Measurements from ENCODE around the gene DNAH12. TPM values are rescaled to one million over a fixed set of nuclear protein-coding genes. Genes with fewer than 3 reads are reported as not detected.

DNAH12 gene
- polyA plus RNA-seq, 1 donor from 2014 or later, result 1.8 TPM

DNA sequence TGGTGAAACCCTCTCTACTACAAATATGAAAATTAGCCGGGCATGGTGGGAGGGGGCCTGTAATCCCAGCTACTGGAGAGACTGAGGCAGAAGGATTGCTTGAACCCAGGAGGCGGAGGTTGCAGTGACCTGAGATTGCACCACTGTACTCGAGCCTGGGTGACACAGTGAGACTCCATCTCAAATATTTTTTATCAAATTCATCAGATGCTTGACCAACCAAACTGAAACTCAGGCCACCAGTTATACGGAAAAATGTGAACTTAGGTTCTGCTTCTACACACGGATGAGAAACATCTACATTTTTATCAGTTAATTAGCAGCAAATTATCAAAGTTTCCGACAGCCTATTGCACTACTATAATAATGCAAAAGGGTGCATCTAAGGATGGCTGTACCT, 48.2 kb upstream of the DNAH12 start:
- TF ChIP-seq EZH2 (IDR thresholded peaks at IDR 0.05; ENCODE audit: borderline replicate concordance, insufficient read depth, low read length, poor library complexity, severe bottlenecking) (no peak), SMC3 (conservative IDR thresholded peaks at IDR 0.05; ENCODE audit: poor library complexity) (no peak)
- Histone ChIP-seq H3K9me3 (ENCODE audit: low read length) (no peaks in the 10 kb centered on the region), H3K9me2 (ENCODE audit: insufficient read depth, low read length) (no peaks in the 10 kb centered on the region), H3K36me3 (ENCODE audit: insufficient read depth, low read length) (no peaks in the 10 kb centered on the region), H3K27ac (ENCODE audit: low read length) (no peak overlapping the region), H3K4me3 (ENCODE audit: low read length) (no peak overlapping the region), H3K4me2 (ENCODE audit: low read length) (no peak overlapping the region), H3K9ac (ENCODE audit: low read length) (no peak overlapping the region), H3F3A (ENCODE audit: insufficient read depth, low read length, poor library complexity, severe bottlenecking) (no peaks in the 10 kb centered on the region), H3K79me2 (replicated peaks; ENCODE audit: insufficient read depth, low read length) (peaks cover 82% of the 10 kb centered on the region), H4K20me1 (ENCODE audit: insufficient read depth) (no peaks in the 10 kb centered on the region), H3K27me3 (ENCODE audit: insufficient read depth, low read depth, low read length) (no peaks in the 10 kb centered on the region), H2AFZ (ENCODE audit: low read depth, low read length) (no peak overlapping the region)

DNA sequence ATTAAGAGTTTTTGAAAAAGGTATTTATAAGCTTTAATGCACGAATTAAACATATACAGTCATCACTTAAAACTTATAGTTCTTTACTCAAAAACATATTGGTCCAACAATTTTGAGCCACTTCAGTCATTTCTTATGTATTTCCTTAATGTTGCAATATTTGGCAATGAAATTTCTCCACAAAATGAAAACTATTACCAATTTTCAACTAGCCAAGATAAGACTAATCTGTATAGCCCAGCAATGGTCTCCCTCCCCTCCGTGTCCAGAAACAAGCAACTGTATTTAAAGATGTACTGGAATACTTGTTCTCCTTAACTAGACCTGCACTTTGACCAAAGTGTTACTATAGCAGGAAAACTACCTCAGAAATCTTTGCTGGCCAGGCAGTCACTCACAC, 43.8 kb upstream of the DNAH12 start:
- Histone ChIP-seq H3K79me2 (replicated peaks; ENCODE audit: insufficient read depth, low read length) (peaks cover 74% of the 10 kb centered on the region), H3K9ac (ENCODE audit: low read length) (no peak overlapping the region), H3K9me2 (ENCODE audit: insufficient read depth, low read length) (no peaks in the 10 kb centered on the region), H3K27ac (ENCODE audit: low read length) (no peak overlapping the region), H3K4me2 (ENCODE audit: low read length) (no peak overlapping the region), H4K20me1 (ENCODE audit: insufficient read depth) (no peaks in the 10 kb centered on the region), H3K27me3 (ENCODE audit: insufficient read depth, low read depth, low read length) (no peaks in the 10 kb centered on the region), H2AFZ (ENCODE audit: low read depth, low read length) (no peak overlapping the region), H3K4me3 (ENCODE audit: low read length) (no peak overlapping the region), H3F3A (ENCODE audit: insufficient read depth, low read length, poor library complexity, severe bottlenecking) (no peaks in the 10 kb centered on the region), H3K9me3 (ENCODE audit: low read length) (no peaks in the 10 kb centered on the region), H3K36me3 (ENCODE audit: insufficient read depth, low read length) (no peaks in the 10 kb centered on the region)
- TF ChIP-seq, protein P1, sequence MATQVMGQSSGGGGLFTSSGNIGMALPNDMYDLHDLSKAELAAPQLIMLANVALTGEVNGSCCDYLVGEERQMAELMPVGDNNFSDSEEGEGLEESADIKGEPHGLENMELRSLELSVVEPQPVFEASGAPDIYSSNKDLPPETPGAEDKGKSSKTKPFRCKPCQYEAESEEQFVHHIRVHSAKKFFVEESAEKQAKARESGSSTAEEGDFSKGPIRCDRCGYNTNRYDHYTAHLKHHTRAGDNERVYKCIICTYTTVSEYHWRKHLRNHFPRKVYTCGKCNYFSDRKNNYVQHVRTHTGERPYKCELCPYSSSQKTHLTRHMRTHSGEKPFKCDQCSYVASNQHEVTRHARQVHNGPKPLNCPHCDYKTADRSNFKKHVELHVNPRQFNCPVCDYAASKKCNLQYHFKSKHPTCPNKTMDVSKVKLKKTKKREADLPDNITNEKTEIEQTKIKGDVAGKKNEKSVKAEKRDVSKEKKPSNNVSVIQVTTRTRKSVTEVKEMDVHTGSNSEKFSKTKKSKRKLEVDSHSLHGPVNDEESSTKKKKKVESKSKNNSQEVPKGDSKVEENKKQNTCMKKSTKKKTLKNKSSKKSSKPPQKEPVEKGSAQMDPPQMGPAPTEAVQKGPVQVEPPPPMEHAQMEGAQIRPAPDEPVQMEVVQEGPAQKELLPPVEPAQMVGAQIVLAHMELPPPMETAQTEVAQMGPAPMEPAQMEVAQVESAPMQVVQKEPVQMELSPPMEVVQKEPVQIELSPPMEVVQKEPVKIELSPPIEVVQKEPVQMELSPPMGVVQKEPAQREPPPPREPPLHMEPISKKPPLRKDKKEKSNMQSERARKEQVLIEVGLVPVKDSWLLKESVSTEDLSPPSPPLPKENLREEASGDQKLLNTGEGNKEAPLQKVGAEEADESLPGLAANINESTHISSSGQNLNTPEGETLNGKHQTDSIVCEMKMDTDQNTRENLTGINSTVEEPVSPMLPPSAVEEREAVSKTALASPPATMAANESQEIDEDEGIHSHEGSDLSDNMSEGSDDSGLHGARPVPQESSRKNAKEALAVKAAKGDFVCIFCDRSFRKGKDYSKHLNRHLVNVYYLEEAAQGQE (IDR thresholded peaks at IDR 0.05; ENCODE audit: borderline replicate concordance), result no peak
- TF ChIP-seq, protein P2, sequence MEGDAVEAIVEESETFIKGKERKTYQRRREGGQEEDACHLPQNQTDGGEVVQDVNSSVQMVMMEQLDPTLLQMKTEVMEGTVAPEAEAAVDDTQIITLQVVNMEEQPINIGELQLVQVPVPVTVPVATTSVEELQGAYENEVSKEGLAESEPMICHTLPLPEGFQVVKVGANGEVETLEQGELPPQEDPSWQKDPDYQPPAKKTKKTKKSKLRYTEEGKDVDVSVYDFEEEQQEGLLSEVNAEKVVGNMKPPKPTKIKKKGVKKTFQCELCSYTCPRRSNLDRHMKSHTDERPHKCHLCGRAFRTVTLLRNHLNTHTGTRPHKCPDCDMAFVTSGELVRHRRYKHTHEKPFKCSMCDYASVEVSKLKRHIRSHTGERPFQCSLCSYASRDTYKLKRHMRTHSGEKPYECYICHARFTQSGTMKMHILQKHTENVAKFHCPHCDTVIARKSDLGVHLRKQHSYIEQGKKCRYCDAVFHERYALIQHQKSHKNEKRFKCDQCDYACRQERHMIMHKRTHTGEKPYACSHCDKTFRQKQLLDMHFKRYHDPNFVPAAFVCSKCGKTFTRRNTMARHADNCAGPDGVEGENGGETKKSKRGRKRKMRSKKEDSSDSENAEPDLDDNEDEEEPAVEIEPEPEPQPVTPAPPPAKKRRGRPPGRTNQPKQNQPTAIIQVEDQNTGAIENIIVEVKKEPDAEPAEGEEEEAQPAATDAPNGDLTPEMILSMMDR (IDR thresholded peaks at IDR 0.05; ENCODE audit: poor library complexity, severe bottlenecking), result no peak
- TF ChIP-seq TAF1 (IDR thresholded peaks at IDR 0.05; ENCODE audit: low read depth) (no peak), POLR2AphosphoS5 (IDR thresholded peaks at IDR 0.05) (no peak)

DNA sequence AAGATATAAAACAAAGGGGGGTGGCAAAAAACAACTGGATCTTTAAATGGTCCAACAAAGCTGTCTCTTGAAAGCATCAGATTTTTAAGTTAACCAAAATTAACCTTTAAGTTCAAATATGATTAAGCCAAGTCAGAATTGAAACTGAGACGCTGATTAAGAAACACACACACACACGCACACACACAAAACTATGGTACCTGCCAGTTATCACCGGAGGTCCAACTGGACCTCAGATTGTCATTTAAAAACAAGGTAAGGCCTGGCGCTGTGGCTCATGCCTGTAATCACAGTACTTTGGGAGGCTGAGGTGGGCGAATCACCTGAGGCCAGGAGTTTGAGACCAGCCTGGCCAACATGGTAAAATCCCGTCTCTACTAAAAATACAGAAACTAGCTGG, 42.6 kb upstream of the DNAH12 start:
- Histone ChIP-seq H3K79me2 (replicated peaks; ENCODE audit: insufficient read depth, low read length) (peaks cover 71% of the 10 kb centered on the region), H3K27ac (ENCODE audit: low read length) (no peak overlapping the region), H3K27me3 (ENCODE audit: insufficient read depth, low read depth, low read length) (no peaks in the 10 kb centered on the region), H3K4me2 (ENCODE audit: low read length) (no peak overlapping the region), H3K9me3 (ENCODE audit: low read length) (no peaks in the 10 kb centered on the region), H4K20me1 (ENCODE audit: insufficient read depth) (no peaks in the 10 kb centered on the region), H3K36me3 (ENCODE audit: insufficient read depth, low read length) (no peaks in the 10 kb centered on the region), H3K9me2 (ENCODE audit: insufficient read depth, low read length) (no peaks in the 10 kb centered on the region), H2AFZ (ENCODE audit: low read depth, low read length) (no peak overlapping the region), H3F3A (ENCODE audit: insufficient read depth, low read length, poor library complexity, severe bottlenecking) (no peaks in the 10 kb centered on the region), H3K9ac (ENCODE audit: low read length) (no peak overlapping the region), H3K4me3 (ENCODE audit: low read length) (no peak overlapping the region)
- TF ChIP-seq TAF1 (IDR thresholded peaks at IDR 0.05; ENCODE audit: low read depth) (no peak), SMC3 (conservative IDR thresholded peaks at IDR 0.05; ENCODE audit: poor library complexity) (no peak), EZH2 (IDR thresholded peaks at IDR 0.05; ENCODE audit: borderline replicate concordance, insufficient read depth, low read length, poor library complexity, severe bottlenecking) (no peak), MXI1 (conservative IDR thresholded peaks at IDR 0.05; ENCODE audit: poor library complexity, severe bottlenecking) (no peak), POLR2AphosphoS5 (IDR thresholded peaks at IDR 0.05) (no peak), EP300 (conservative IDR thresholded peaks at IDR 0.05; ENCODE audit: poor library complexity, severe bottlenecking) (no peak), RAD21 (conservative IDR thresholded peaks at IDR 0.05) (no peak)
- TF ChIP-seq, protein P1 (IDR thresholded peaks at IDR 0.05; ENCODE audit: borderline replicate concordance), result no peak
- TF ChIP-seq, protein P2 (IDR thresholded peaks at IDR 0.05; ENCODE audit: poor library complexity, severe bottlenecking), result no peak

Measured in neural cell (in vitro differentiated cells).